SH-SY5Y (cell line): Measurements from ENCODE around the gene KRT7.

Experiments used
- GATA2 ChIP-seq: IDR thresholded peaks from 2 replicates; pipeline ENCODE4 v1.6.1; 2011; ENCODE audit warnings: mild to moderate bottlenecking, low read depth, low read length
- GATA3 ChIP-seq: IDR thresholded peaks from 2 replicates; pipeline ENCODE4 v1.6.1; 2011; ENCODE audit warnings: low read depth, mild to moderate bottlenecking, low read length, moderate library complexity

GRCh38 chr12:52246720-52247621 is 13.9 kb downstream of the KRT7 start:
- no peak for TF ChIP-seq GATA2
- no peak for TF ChIP-seq GATA3
